Gastrocnemius medialis (tissue), 4 donors: ENCODE measurements around the gene PTPN6. TPM values are rescaled to one million over a fixed set of nuclear protein-coding genes. Genes with fewer than 3 reads are reported as not detected.

ENCODE experiments used
- ATAC-seq, 2 donors: fragments of 150-250 bp; one replicate each; pipeline ENCODE4 v1.9.1; 2016
- DNase-seq, 2 donors: peaks; one replicate each; pipeline ENCODE4 v3.0.0-alpha.2; 2019
- H3K27ac ChIP-seq, 4 donors: fragments of 200-600 bp; sonication (generic); 1 replicate in 1 of 4; 2 replicates in 3 of 4; pipeline ENCODE4 v1.5.1; 2016 to 2018; ENCODE audit warnings: mild to moderate bottlenecking in 2 of 4, moderate library complexity in 1 of 4
- H3K27me3 ChIP-seq, 3 donors: fragments of 200-600 bp; sonication (generic) in 2 of 3; 1 replicate in 1 of 3; 2 replicates in 2 of 3; pipeline versions ENCODE4 v1.5.1 to v1.6.0; 2016 to 2019; ENCODE audit warnings: mild to moderate bottlenecking in 1 of 3, moderate library complexity in 1 of 3
- H3K36me3 ChIP-seq, 2 donors: fragments of 200-600 bp; sonication (generic) in 1 of 2; one replicate each; pipeline ENCODE4 v1.5.1; 2017 to 2018
- H3K4me1 ChIP-seq, 2 donors: fragments of 200-600 bp; sonication (generic) in 1 of 2; one replicate each; pipeline ENCODE4 v1.5.1; 2016 to 2017; ENCODE audit warnings: mild to moderate bottlenecking in 2 of 2
- H3K4me3 ChIP-seq, 4 donors: fragments of 200-600 bp; sonication (generic) in 3 of 4; 1 replicate in 1 of 4; 2 replicates in 3 of 4; pipeline ENCODE4 v1.5.1; 2016 to 2019; ENCODE audit warnings: mild to moderate bottlenecking in 2 of 4
- H3K9me3 ChIP-seq, 3 donors: fragments of 200-600 bp; sonication (generic) in 2 of 3; 1 replicate in 1 of 3; 2 replicates in 2 of 3; pipeline ENCODE4 v1.5.1; 2016 to 2019
- CTCF ChIP-seq, 5 experiments: fragments of 450-650 bp in 3 of 5; fragments of 200-600 bp in 2 of 5; sonication (generic) in 2 of 5; IDR thresholded peaks in 4 of 5; conservative IDR thresholded peaks in 1 of 5; 1 replicate in 4 of 5; 2 replicates in 1 of 5; pipeline ENCODE4 v1.5.1; 2016 to 2019; ENCODE audit warnings: antibody characterized with exemption in 5 of 5, mild to moderate bottlenecking in 3 of 5, moderate library complexity in 3 of 5
- POLR2A ChIP-seq, 2 donors: fragments of 450-650 bp; IDR thresholded peaks; one replicate each; pipeline ENCODE4 v1.6.1; 2017; ENCODE audit warnings: antibody characterized with exemption in 2 of 2, mild to moderate bottlenecking in 2 of 2, moderate library complexity in 2 of 2
- in situ Hi-C, 4 donors: fragments of 200-750 bp; cut with MboI; loops; one replicate each; pipeline versions ENCODE4 v1.15.0 to v1.8.0; 2017; ENCODE audit warnings: low sequenced_read_pairs in 4 of 4
- intact Hi-C: fragments of 100-400 bp; cut with DNase I; formaldehyde crosslinking; loops from one replicate; pipeline ENCODE4 v1.15.1; 2023; ENCODE audit warnings: low total_unique reads
- total RNA-seq, 4 donors: library from RNA; depleted of rRNA; stranded (reverse); fragments of >200 nt; gene quantifications; one replicate each; pipeline versions ENCODE4 v1.1.0 to v1.2.3, GENCODE V29; 2016

The PTPN6 gene
- total RNA-seq, 4 donors from 2014 or later = 0.87 to 7.6 (median 5.0) TPM

DNA sequence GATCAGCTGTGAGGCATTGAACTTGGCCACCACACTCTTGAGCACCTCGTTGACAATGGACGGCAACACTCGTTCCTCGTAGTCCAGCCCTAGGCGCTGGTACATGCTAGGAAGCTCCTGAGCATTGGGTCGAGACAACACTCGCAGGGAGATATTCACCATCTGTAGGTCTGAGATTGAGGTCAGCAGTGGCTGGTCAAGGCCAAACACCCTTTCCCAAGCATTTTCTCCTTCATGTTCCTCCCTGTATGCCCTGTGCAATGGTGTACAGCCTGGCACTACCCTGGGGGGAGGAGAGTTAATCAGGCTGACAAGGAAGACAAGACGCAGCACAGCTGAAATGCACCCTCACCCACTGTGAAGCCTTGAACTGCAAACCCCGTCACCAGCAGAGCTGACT is 17.3 kb downstream of the PTPN6 start:
- intact Hi-C loops (loop anchor here (1.0 kb wide), 1 partner anchor 220 kb away; no protein-coding TSS in a partner anchor), in situ Hi-C loops (no loop called here)
- ATAC-seq = no peak
- TF ChIP-seq POLR2A (IDR thresholded peaks at IDR 0.05) = no peak
- no peak for TF ChIP-seq CTCF (IDR thresholded peaks at IDR 0.05 in 4 of 5, conservative IDR thresholded peaks at IDR 0.05 in 1 of 5)
- no peak overlapping the region for H3K4me3 ChIP-seq
- no peaks in the 10 kb centered on the region for H3K9me3 ChIP-seq
- H3K4me1 ChIP-seq = peaks cover 35 to 36% of the 10 kb centered on the region in 2 donors
- no peaks in the 10 kb centered on the region for H3K27me3 ChIP-seq
- H3K27ac ChIP-seq = peak overlapping the region in 3 of 4 donors; percentile 93 to 98 (median 95)
- no peak for DNase-seq
- peaks cover 0 to 45% of the 10 kb centered on the region in 2 donors for H3K36me3 ChIP-seq

GRCh38 chr12:6970096-6970527 is 19.0 kb downstream of the PTPN6 start:
- ATAC-seq (peak; percentile 26 to 27), DNase-seq (no peak)
- Histone ChIP-seq H3K4me1 (peaks cover 30 to 32% of the 10 kb centered on the region in 2 donors), H3K27me3 (no peaks in the 10 kb centered on the region), H3K36me3 (peaks cover 0 to 54% of the 10 kb centered on the region in 2 donors), H3K27ac (peak overlapping the region; percentile 93 to 98 (median 94)), H3K9me3 (no peaks in the 10 kb centered on the region), H3K4me3 (peak overlapping the region; percentile 67 to 99 (median 96))
- in situ Hi-C loops = no loop called here
- TF ChIP-seq CTCF (IDR thresholded peaks at IDR 0.05 in 4 of 5, conservative IDR thresholded peaks at IDR 0.05 in 1 of 5) (no peak), POLR2A (IDR thresholded peaks at IDR 0.05) (no peak)
- intact Hi-C loops = loop anchor here (1.0 to 10.0 kb wide), 4 partner anchors 26 to 285 kb away; partner anchors contain the start of genes C12orf57, LPCAT3 and ZNF384

GRCh38 chr12:6974180-6974579 is 23.0 kb downstream of the PTPN6 start:
- in situ Hi-C loops (no loop called here), intact Hi-C loops (loop anchor here (10.0 kb wide), 1 partner anchor 289 kb away; the partner anchor contains the start of gene ZNF384)
- no peak overlapping the region for H3K4me3 ChIP-seq
- H3K27me3 ChIP-seq = no peaks in the 10 kb centered on the region
- H3K36me3 ChIP-seq = peaks cover 0 to 54% of the 10 kb centered on the region in 2 donors
- peaks cover 23 to 24% of the 10 kb centered on the region in 2 donors for H3K4me1 ChIP-seq
- no peak for DNase-seq
- no peak for ATAC-seq
- H3K9me3 ChIP-seq = no peaks in the 10 kb centered on the region
- no peak overlapping the region for H3K27ac ChIP-seq
- TF ChIP-seq POLR2A (IDR thresholded peaks at IDR 0.05) = no peak
- TF ChIP-seq CTCF (IDR thresholded peaks at IDR 0.05 in 4 of 5, conservative IDR thresholded peaks at IDR 0.05 in 1 of 5) = no peak

- TF ChIP-seq CTCF (IDR thresholded peaks at IDR 0.05 in 4 of 5, conservative IDR thresholded peaks at IDR 0.05 in 1 of 5) (no peak), POLR2A (IDR thresholded peaks at IDR 0.05) (no peak)
- ATAC-seq (no peak), DNase-seq (no peak)
- Histone ChIP-seq H3K36me3 (peaks cover 0 to 66% of the 10 kb centered on the region in 2 donors), H3K4me3 (no peak overlapping the region), H3K27ac (no peak overlapping the region), H3K27me3 (no peaks in the 10 kb centered on the region), H3K9me3 (no peaks in the 10 kb centered on the region), H3K4me1 (peaks cover 16% of the 10 kb centered on the region in 2 donors)
- intact Hi-C loops = loop anchor here (10.0 kb wide), 1 partner anchor 291 kb away; the partner anchor contains the start of gene ZNF384
- in situ Hi-C loops = no loop called here
Observed at GRCh38 chr12:6975297-6976032, 24.3 kb downstream of the PTPN6 start.
